Ishikawa (cell line): ENCODE data around the gene DNAH2.
A peak's percentile ranks its signal among the peaks of the same experiment; 100 is the strongest.

Experiments used
- CEBPB ChIP-seq: IDR thresholded peaks from 2 replicates; pipeline ENCODE4 v1.6.1; 2012
- CREB1 ChIP-seq: IDR thresholded peaks from 2 replicates; pipeline ENCODE4 v1.6.1; 2012; ENCODE audit warnings: low read depth
- EGR1 ChIP-seq: IDR thresholded peaks from 2 replicates; pipeline ENCODE4 v1.6.1; 2012
- EP300 ChIP-seq: IDR thresholded peaks from 2 replicates; pipeline ENCODE4 v1.6.1; 2012; ENCODE audit warnings: borderline replicate concordance
- FOXM1 ChIP-seq: IDR thresholded peaks from 2 replicates; pipeline ENCODE4 v1.6.1; 2012; ENCODE audit warnings: low read depth, borderline replicate concordance
- MAX ChIP-seq: IDR thresholded peaks from 2 replicates; pipeline ENCODE4 v1.6.1; 2012
- NFIC ChIP-seq: IDR thresholded peaks from 2 replicates; pipeline ENCODE4 v1.6.1; 2012
- RAD21 ChIP-seq: IDR thresholded peaks from 2 replicates; pipeline ENCODE4 v1.6.1; 2012; ENCODE audit warnings: low read depth
- REST ChIP-seq: IDR thresholded peaks from 2 replicates; pipeline ENCODE4 v1.6.1; 2012; ENCODE audit warnings: low read depth, mild to moderate bottlenecking
- TAF1 ChIP-seq: IDR thresholded peaks from 2 replicates; pipeline ENCODE4 v1.6.1; 2012; ENCODE audit warnings: low read depth, mild to moderate bottlenecking
- TCF12 ChIP-seq: IDR thresholded peaks from 2 replicates; pipeline ENCODE4 v1.6.1; 2012; ENCODE audit warnings: low read depth
- TEAD4 ChIP-seq: IDR thresholded peaks from 2 replicates; pipeline ENCODE4 v1.6.1; 2012
- USF1 ChIP-seq: IDR thresholded peaks from 2 replicates; pipeline ENCODE4 v1.6.1; 2012
- YY1 ChIP-seq: IDR thresholded peaks from 2 replicates; pipeline ENCODE4 v1.6.1; 2012; ENCODE audit warnings: low read depth
- ZBTB7A ChIP-seq: IDR thresholded peaks from 2 replicates; pipeline ENCODE4 v1.6.1; 2012; ENCODE audit warnings: low read depth

DNAH2 gene

GRCh38 chr17:7841396-7841914 is 123.9 kb downstream of the DNAH2 start:
- TF ChIP-seq RAD21 (peak; percentile 34; the same call in 1 of the 2 replicates), TCF12 (no peak), YY1 (no peak), CEBPB (no peak), EGR1 (no peak), NFIC (no peak), USF1 (peak; percentile 64), FOXM1 (no peak)

GRCh38 chr17:7841915-7842379 is 124.4 kb downstream of the DNAH2 start:
- TF ChIP-seq NFIC: no peak
- TF ChIP-seq ZBTB7A: peak; percentile 16; the same call in 1 of the 2 replicates
- no peak for TF ChIP-seq EP300
- no peak for TF ChIP-seq TEAD4
- TF ChIP-seq CREB1: no peak
- no peak for TF ChIP-seq REST
- no peak; the same call in 1 of the 2 replicates for TF ChIP-seq TCF12
- no peak for TF ChIP-seq FOXM1
- TF ChIP-seq CEBPB: no peak
- peak; percentile 65 for TF ChIP-seq EGR1
- no peak; the same call in 1 of the 2 replicates for TF ChIP-seq TAF1
- peak; percentile 82 for TF ChIP-seq USF1
- TF ChIP-seq MAX: no peak; the same call in 1 of the 2 replicates
- no peak for TF ChIP-seq RAD21
- no peak for TF ChIP-seq YY1

GRCh38 chr17:7842380-7843256 is 125.1 kb downstream of the DNAH2 start:
- TF ChIP-seq ZBTB7A (peak; percentile 17; the same call in 1 of the 2 replicates), NFIC (no peak), YY1 (no peak), TEAD4 (peak; percentile 60), RAD21 (peak; percentile 2; the same call in 1 of the 2 replicates), CREB1 (no peak), MAX (peak; percentile 16; the same call in 1 of the 2 replicates), TCF12 (no peak), EP300 (no peak), TAF1 (peak; percentile 18; the same call in 1 of the 2 replicates)

GRCh38 chr17:7843257-7843535 is 125.7 kb downstream of the DNAH2 start:
- TF ChIP-seq TCF12: no peak
- peak; percentile 73; the same call in 1 of the 2 replicates for TF ChIP-seq ZBTB7A
- 0 out of 2 replicates have a peak, but pooled peaks have one; percentile 14 for TF ChIP-seq CREB1

- TF ChIP-seq USF1 (peak; percentile 72), TEAD4 (no peak; the same call in 1 of the 2 replicates), YY1 (no peak), TCF12 (no peak), ZBTB7A (0 out of 2 replicates have a peak, but pooled peaks have one; percentile 4), MAX (peak; percentile 85), NFIC (0 out of 2 replicates have a peak, but pooled peaks have one; percentile 11), CREB1 (peak; percentile 85), TAF1 (0 out of 2 replicates have a peak, but pooled peaks have one; percentile 48)
These were observed 126.2 kb downstream of the DNAH2 start for GRCh38 chr17:7843536-7844291.
